Ovary (tissue), 3 donors: ENCODE data around the gene BAX.

ENCODE experiments used
- CTCF ChIP-seq, 3 donors: fragments of 450-650 bp in 2 of 3; fragments of 200-600 bp in 1 of 3; IDR thresholded peaks; one replicate each; pipeline versions ENCODE4 v1.5.1 to v1.8.0; 2016 to 2022; ENCODE audit warnings: antibody characterized with exemption in 3 of 3, mild to moderate bottlenecking in 1 of 3
- POLR2A ChIP-seq: fragments of 450-650 bp; IDR thresholded peaks from one replicate; pipeline ENCODE4 v1.6.1; 2017; ENCODE audit warnings: antibody characterized with exemption, mild to moderate bottlenecking, moderate library complexity
- donor health status: DM: no; HTN: no; CAD: no.

DNA sequence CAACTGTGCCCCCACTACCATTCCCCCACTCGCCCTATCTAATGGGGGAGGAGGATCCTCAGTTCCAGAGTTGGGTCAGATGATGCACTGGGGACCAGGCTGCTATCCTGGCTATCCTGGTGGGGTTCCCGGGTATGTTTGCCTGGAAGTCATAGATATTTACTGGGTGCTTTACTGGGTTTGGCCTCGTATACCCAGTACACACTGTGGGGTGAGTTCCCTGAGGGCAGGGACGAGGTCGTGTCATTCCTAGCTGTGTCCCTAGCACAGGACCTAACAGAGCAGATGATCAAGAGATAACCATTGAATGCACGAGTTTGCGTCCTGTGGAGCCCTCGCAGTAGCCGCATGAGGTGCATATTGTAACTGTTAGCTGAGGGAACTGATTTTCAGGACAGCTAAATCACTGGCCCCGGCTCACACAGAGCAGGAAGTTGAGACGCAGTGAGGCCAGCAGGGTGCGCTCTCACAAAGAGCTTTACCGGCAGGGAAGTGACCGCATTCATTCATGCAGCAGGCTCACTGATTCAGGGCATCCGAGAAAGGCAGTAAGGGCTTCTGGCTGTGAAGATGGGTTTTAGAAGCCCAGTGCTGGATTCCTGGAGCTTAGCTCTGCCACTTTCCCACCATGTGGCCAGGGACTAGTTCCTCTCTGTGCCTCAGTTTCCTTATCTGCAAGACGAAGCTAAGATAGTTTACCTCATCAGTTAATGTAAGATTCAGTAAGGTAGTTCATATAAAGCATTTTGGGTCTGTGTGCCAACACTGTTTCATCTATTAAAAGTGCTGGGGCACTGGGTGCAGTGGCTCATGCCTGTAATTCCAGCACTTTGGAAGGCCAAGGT is 45.0 kb downstream of the BAX start:
- TF ChIP-seq POLR2A (no peak), CTCF (IDR thresholded peaks at IDR 0.05) (peak in 1 of 3 donors; percentile 8)
